GM23338 (cell line): ENCODE results near the gene AGR2. TPM values are rescaled to one million over a fixed set of nuclear protein-coding genes. Genes with fewer than 3 reads are reported as not detected.

ENCODE experiments used
- ATAC-seq: fragments of 200-7000 bp; cut with Tn5 transposase; 3 replicates; pipeline ENCODE4 v1.9.1; 2020
- DNase-seq: peaks from one replicate; pipeline ENCODE4 v3.0.0-alpha.2; 2015; ENCODE audit warnings: low spot score
- H2AFZ ChIP-seq: fragments of 200-600 bp; sonication (generic); 2 replicates; pipeline ENCODE4 v1.8.0; 2016; ENCODE audit warnings: antibody characterized with exemption, mild to moderate bottlenecking, moderate library complexity
- H3F3A ChIP-seq: fragments of 200-600 bp; sonication (generic); replicated peaks from 2 replicates; pipeline ENCODE4 v1.8.0; 2017; ENCODE audit warnings: antibody characterized with exemption, mixed run types, low read depth
- H3K27ac ChIP-seq: fragments of 200-600 bp; sonication (generic); 2 replicates; pipeline ENCODE4 v1.6.1; 2016; ENCODE audit warnings: low read depth
- H3K27me3 ChIP-seq: fragments of 200-600 bp; sonication (generic); 2 replicates; pipeline ENCODE4 v1.8.0; 2016; ENCODE audit warnings: mild to moderate bottlenecking, mixed run types, moderate library complexity; ENCODE audit not compliant: insufficient read depth
- H3K36me3 ChIP-seq: fragments of 200-600 bp; sonication (generic); 2 replicates; pipeline ENCODE4 v1.8.0; 2016; ENCODE audit warnings: mild to moderate bottlenecking; ENCODE audit not compliant: insufficient read depth
- H3K4me1 ChIP-seq: fragments of 200-600 bp; sonication (generic); 2 replicates; pipeline ENCODE4 v1.8.0; 2016; ENCODE audit warnings: mild to moderate bottlenecking, moderate library complexity; ENCODE audit not compliant: insufficient read depth
- H3K4me2 ChIP-seq: fragments of 200-600 bp; sonication (generic); 2 replicates; pipeline ENCODE4 v1.7.1; 2017; ENCODE audit warnings: mixed run types
- H3K4me3 ChIP-seq: fragments of 200-600 bp; sonication (generic); 2 replicates; pipeline ENCODE4 v1.6.1; 2016; ENCODE audit warnings: mixed run types
- H3K79me2 ChIP-seq: fragments of 200-600 bp; sonication (generic); replicated peaks from 2 replicates; pipeline ENCODE4 v1.8.0; 2017; ENCODE audit warnings: mild to moderate bottlenecking; ENCODE audit not compliant: insufficient read depth
- H3K9me2 ChIP-seq: fragments of 200-600 bp; sonication (generic); 2 replicates; pipeline ENCODE4 v1.8.0; 2017; ENCODE audit not compliant: insufficient read depth
- H4K20me1 ChIP-seq: fragments of 200-600 bp; sonication (generic); replicated peaks from 2 replicates; pipeline ENCODE4 v1.8.0; 2017; ENCODE audit warnings: mild to moderate bottlenecking; ENCODE audit not compliant: insufficient read depth
- H3K27ac Mint-ChIP-seq: 2 replicates; pipeline ENCODE4 v1.8.0; 2020; ENCODE audit warnings: inconsistent platforms, mild to moderate bottlenecking, moderate library complexity, mixed read lengths
- H3K27me3 Mint-ChIP-seq: 3 replicates; pipeline ENCODE4 v1.8.0; 2022; ENCODE audit warnings: low read depth, mild to moderate bottlenecking, moderate library complexity, mixed read lengths, inconsistent platforms; ENCODE audit not compliant: insufficient read depth, poor library complexity
- H3K36me3 Mint-ChIP-seq: 3 replicates; pipeline ENCODE4 v1.8.0; 2021; ENCODE audit warnings: low read depth, mild to moderate bottlenecking, inconsistent platforms, moderate library complexity, mixed read lengths
- H3K4me1 Mint-ChIP-seq: 3 replicates; pipeline ENCODE4 v1.8.0; 2020; ENCODE audit warnings: mild to moderate bottlenecking, inconsistent platforms, mixed read lengths
- H3K4me3 Mint-ChIP-seq: 3 replicates; pipeline ENCODE4 v1.8.0; 2021; ENCODE audit warnings: moderate library complexity, mild to moderate bottlenecking, inconsistent platforms, mixed read lengths
- H3K9me3 Mint-ChIP-seq: 3 replicates; pipeline ENCODE4 v1.8.0; 2020; ENCODE audit warnings: moderate library complexity, mild to moderate bottlenecking, inconsistent platforms, mixed read lengths
- EZH2 ChIP-seq: fragments of 200-600 bp; sonication (generic); IDR thresholded peaks from one replicate; pipeline ENCODE4 v1.8.0; 2017; ENCODE audit warnings: antibody characterized with exemption, mild to moderate bottlenecking, low read depth; ENCODE audit not compliant: unreplicated experiment
- JUNB ChIP-seq: IDR thresholded peaks from one replicate; pipeline ENCODE4 v1.6.1; 2016; ENCODE audit warnings: antibody characterized with exemption; ENCODE audit not compliant: unreplicated experiment
- NANOG ChIP-seq: IDR thresholded peaks from 2 replicates; pipeline ENCODE4 v1.6.1; 2016; ENCODE audit warnings: antibody characterized with exemption, borderline replicate concordance
- POLR2AphosphoS5 ChIP-seq: IDR thresholded peaks from 2 replicates; pipeline ENCODE4 v1.6.1; 2016; ENCODE audit warnings: antibody characterized with exemption, low read depth
- REST ChIP-seq: IDR thresholded peaks from one replicate; pipeline ENCODE4 v1.6.1; 2018; ENCODE audit warnings: antibody characterized with exemption; ENCODE audit not compliant: unreplicated experiment
- STAT1 ChIP-seq: IDR thresholded peaks from one replicate; pipeline ENCODE4 v1.6.1; 2016; ENCODE audit warnings: antibody characterized with exemption; ENCODE audit not compliant: unreplicated experiment
- ZNF114 ChIP-seq: fragments of 250-450 bp; sonication (Bioruptor Pico); IDR thresholded peaks from 2 replicates; pipeline ENCODE4 v1.5.0; 2020; ENCODE audit warnings: mild to moderate bottlenecking, moderate library complexity
- ZNF331 ChIP-seq: fragments of 250-450 bp; sonication (Bioruptor Pico); IDR thresholded peaks from 2 replicates; pipeline ENCODE4 v1.5.0; 2020; ENCODE audit warnings: low read depth, mild to moderate bottlenecking, moderate library complexity
- ZNF462 ChIP-seq: fragments of 250-450 bp; sonication (Bioruptor Pico); IDR thresholded peaks from 2 replicates; pipeline ENCODE4 v1.5.0; 2020; ENCODE audit warnings: mild to moderate bottlenecking, moderate library complexity
- polyA plus RNA-seq: library from polyadenylated mRNA; unstranded; fragments of >200 nt; fragmentation: Nextera tagmentation; extraction: Ambion mirVana; gene quantifications from 2 replicates; pipeline ENCODE4 v1.2.1, GENCODE V29; 2016
- total RNA-seq: library from RNA; depleted of rRNA; stranded (reverse); fragments of >200 nt; shearing (Covaris generic); gene quantifications from 2 replicates; pipeline ENCODE4 v1.2.3, GENCODE V29; 2014
- TF ChIP-seq, protein P1 (sequence below), 2 experiments: fragments of 200-600 bp in 1 of 2; sonication (generic) in 1 of 2; conservative IDR thresholded peaks; 2 replicates each; pipeline versions ENCODE4 v1.5.1 to v1.6.1; 2016 to 2017; ENCODE audit warnings: antibody characterized with exemption in 2 of 2, low read depth in 2 of 2, mild to moderate bottlenecking in 2 of 2, moderate library complexity in 1 of 2
- TF ChIP-seq, protein P2 (sequence below): IDR thresholded peaks from 2 replicates; pipeline ENCODE4 v1.6.1; 2016; ENCODE audit warnings: antibody characterized with exemption

AGR2 gene
- total and polyA plus RNA-seq, 2 experiments from 2014 or later, result not detected

GRCh38 chr7:16845746-16846145 is 40.9 kb upstream of the AGR2 start:
- Mint-ChIP-seq H3K4me1 (no peaks in the 10 kb centered on the region), H3K9me3 (no peaks in the 10 kb centered on the region), H3K36me3 (no peaks in the 10 kb centered on the region), H3K27me3 (no peaks in the 10 kb centered on the region), H3K4me3 (no peak overlapping the region), H3K27ac (no peak overlapping the region)
- Histone ChIP-seq H3K27me3 (no peaks in the 10 kb centered on the region), H3K79me2 (no peaks in the 10 kb centered on the region), H2AFZ (no peak overlapping the region), H3K4me1 (no peaks in the 10 kb centered on the region; the same call in 1 of the 2 replicates), H3K4me2 (no peak overlapping the region), H3K4me3 (no peak overlapping the region), H3F3A (no peaks in the 10 kb centered on the region), H3K36me3 (no peaks in the 10 kb centered on the region), H3K9me2 (no peaks in the 10 kb centered on the region), H4K20me1 (no peaks in the 10 kb centered on the region), H3K27ac (no peak overlapping the region)
- TF ChIP-seq, protein P1, sequence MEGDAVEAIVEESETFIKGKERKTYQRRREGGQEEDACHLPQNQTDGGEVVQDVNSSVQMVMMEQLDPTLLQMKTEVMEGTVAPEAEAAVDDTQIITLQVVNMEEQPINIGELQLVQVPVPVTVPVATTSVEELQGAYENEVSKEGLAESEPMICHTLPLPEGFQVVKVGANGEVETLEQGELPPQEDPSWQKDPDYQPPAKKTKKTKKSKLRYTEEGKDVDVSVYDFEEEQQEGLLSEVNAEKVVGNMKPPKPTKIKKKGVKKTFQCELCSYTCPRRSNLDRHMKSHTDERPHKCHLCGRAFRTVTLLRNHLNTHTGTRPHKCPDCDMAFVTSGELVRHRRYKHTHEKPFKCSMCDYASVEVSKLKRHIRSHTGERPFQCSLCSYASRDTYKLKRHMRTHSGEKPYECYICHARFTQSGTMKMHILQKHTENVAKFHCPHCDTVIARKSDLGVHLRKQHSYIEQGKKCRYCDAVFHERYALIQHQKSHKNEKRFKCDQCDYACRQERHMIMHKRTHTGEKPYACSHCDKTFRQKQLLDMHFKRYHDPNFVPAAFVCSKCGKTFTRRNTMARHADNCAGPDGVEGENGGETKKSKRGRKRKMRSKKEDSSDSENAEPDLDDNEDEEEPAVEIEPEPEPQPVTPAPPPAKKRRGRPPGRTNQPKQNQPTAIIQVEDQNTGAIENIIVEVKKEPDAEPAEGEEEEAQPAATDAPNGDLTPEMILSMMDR (conservative IDR thresholded peaks at IDR 0.05; ENCODE audit: low read depth in 2 of 2), result no peak
- TF ChIP-seq POLR2AphosphoS5 (no peak), EZH2 (no peak), ZNF114 (CRISPR knock-in tag) (no peak), STAT1 (no peak), REST (no peak), ZNF462 (CRISPR knock-in tag) (no peak), ZNF331 (CRISPR knock-in tag) (no peak), JUNB (no peak), NANOG (no peak)
- TF ChIP-seq, protein P2, sequence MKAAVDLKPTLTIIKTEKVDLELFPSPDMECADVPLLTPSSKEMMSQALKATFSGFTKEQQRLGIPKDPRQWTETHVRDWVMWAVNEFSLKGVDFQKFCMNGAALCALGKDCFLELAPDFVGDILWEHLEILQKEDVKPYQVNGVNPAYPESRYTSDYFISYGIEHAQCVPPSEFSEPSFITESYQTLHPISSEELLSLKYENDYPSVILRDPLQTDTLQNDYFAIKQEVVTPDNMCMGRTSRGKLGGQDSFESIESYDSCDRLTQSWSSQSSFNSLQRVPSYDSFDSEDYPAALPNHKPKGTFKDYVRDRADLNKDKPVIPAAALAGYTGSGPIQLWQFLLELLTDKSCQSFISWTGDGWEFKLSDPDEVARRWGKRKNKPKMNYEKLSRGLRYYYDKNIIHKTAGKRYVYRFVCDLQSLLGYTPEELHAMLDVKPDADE, result no peak
- DNase-seq, result no peak
- ATAC-seq, result no peak
